Inflammatory macrophage treated with lipopolysaccharide for 4 hours (primary cell): ENCODE measurements around the gene NDUFS4.
"Not testable (repeated sequence)": the region's sequence is repeated elsewhere in the genome, so short reads cannot be mapped to it uniquely, and the experiment has no call there.

ENCODE experiments used
- DNase-seq: peaks from one replicate; pipeline ENCODE4 v3.0.0-alpha.2; 2020

The NDUFS4 gene

DNA sequence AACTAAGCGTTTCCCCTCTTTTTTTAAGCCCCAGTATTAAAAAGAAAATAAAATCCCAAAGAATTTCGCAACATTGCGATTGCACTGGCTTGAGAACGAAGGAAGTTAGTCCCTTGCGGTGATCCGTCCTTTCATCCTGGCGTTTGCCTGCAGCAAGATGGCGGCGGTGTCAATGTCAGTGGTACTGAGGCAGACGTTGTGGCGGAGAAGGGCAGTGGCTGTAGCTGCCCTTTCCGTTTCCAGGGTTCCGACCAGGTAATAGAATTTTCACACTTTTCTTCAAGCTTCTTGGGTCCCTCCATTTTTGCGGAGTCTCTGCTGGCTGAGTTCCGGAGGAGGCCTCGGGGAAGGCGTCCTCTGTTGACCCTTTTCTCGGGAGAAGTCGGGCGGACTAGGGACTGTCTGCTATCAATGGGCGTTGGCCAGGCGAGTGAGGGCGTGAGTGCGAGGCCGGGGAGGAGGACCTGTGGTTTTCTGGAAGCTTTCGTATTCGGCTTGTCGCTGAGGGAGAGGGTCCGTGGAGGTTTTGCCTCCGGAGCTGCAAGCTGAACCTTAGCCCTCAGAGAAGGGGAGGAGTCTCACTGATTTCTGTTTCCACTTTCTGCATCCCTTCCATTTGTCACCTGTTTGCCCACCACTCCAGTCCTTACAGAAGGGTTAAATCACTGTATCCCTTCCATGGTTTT lies at the start of gene NDUFS4:
TSS of gene NDUFS4 (plus strand) at position 134 of the 686 bp plus-strand sequence. CDS start at position 158, 24 bp downstream.
- DNase-seq = peak; percentile 88

- DNase-seq = no peak
These were observed 47.9 kb upstream of the NDUFS4 start for GRCh38 chr5:53512539-53512938.

DNA sequence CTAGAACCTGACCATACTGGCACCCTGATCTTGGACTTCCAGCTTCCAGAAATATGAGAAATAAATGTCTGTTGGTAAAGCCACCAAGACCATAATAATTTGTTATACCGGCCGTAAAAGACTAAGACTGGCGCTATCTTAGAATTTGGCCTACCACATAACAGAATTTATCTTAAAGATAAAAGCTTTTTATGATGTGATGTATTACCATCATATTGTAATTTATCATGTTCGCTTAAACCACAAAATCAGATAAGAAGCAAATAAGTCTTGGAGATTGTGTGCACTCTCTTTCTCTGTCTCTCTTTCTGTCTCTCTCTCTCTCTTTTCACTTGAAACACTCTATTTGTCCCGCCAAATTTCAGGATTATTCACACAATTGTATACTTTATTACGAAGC lies 44.5 kb upstream of the NDUFS4 start:
- no peak for DNase-seq

GRCh38 chr5:53520813-53521212 lies 39.6 kb upstream of the NDUFS4 start:
- no peak for DNase-seq

- no peak for DNase-seq
These were observed 22.7 kb upstream of the NDUFS4 start for GRCh38 chr5:53537711-53538110.

GRCh38 chr5:53540739-53541138 lies 19.7 kb upstream of the NDUFS4 start:
- DNase-seq = not testable (repeated sequence)

- DNase-seq = no peak
These were observed 18.6 kb upstream of the NDUFS4 start for GRCh38 chr5:53541859-53542258.

DNA sequence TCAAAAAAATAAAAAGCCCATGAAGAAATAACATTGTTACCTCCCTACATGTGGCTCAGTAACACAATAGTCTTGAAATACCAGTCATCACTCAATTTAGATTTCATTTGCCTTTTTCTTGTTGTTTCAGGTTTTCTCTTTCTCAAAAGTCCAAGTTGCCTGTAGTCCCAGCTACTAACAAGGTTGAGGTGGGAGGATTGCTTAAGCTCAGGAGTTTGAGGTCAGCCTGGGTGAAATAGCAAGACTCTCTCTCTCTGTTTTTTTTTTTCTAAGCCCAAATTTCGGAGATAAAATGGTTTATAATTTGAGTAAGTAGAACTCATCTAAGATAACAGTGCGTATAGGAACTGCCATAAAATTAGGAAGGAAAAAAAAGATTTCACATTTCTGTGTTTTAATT lies 17.5 kb upstream of the NDUFS4 start:
- DNase-seq = no peak

DNA sequence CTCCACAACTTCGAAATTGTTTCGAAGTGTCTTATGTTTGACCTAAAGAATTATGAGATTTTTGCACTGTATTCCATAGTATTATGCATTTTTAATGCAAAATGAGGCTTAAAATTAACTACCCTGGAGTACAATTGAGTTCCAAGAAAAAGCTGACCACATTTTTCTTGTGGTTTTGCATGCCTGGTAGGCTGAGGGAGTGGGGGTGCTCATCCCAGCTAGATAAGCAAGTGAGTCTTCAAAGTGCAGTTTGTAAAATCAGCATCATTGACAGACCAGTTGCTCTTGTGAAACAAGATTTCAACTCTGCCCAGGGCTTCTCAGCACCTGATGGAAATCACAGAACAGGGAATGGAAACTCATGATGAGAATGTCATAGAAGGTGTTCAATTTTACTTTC lies 17.0 kb upstream of the NDUFS4 start:
- DNase-seq = no peak

GRCh38 chr5:53545744-53546143 lies 14.7 kb upstream of the NDUFS4 start:
- DNase-seq = no peak

- DNase-seq = no peak
These were observed 13.2 kb upstream of the NDUFS4 start for GRCh38 chr5:53547226-53547625.

GRCh38 chr5:53548501-53548900 lies 11.9 kb upstream of the NDUFS4 start:
- not testable (repeated sequence) for DNase-seq

- DNase-seq = no peak
These were observed 10.6 kb upstream of the NDUFS4 start for GRCh38 chr5:53549792-53550191.

- DNase-seq = no peak
These were observed 7.9 kb upstream of the NDUFS4 start for GRCh38 chr5:53552561-53552960.

DNA sequence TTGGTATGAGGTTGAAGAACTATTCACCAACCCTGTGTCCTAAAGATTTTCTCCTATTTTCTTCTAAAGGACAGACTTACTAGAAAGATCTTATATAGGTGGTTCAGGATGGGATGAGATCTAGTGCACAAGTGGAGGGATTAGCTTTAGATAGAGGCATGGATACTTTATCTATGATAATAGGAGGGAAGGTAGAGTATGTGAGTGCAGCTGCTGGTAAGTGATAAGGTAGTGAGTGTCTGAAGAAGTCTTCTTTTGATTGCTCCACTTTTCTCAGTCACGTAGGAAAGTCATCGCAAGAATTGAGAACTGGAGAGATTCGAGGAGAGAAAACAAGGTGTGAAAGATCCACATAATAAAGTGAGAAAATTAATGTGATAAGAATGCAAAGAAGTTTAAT lies 6.0 kb upstream of the NDUFS4 start:
- no peak for DNase-seq

- no peak for DNase-seq
These were observed 5.3 kb upstream of the NDUFS4 start for GRCh38 chr5:53555160-53555559.

- DNase-seq = no peak
These were observed 4.4 kb upstream of the NDUFS4 start for GRCh38 chr5:53556001-53556400.

GRCh38 chr5:53557386-53557785 lies 3.1 kb upstream of the NDUFS4 start:
- DNase-seq = no peak

DNA sequence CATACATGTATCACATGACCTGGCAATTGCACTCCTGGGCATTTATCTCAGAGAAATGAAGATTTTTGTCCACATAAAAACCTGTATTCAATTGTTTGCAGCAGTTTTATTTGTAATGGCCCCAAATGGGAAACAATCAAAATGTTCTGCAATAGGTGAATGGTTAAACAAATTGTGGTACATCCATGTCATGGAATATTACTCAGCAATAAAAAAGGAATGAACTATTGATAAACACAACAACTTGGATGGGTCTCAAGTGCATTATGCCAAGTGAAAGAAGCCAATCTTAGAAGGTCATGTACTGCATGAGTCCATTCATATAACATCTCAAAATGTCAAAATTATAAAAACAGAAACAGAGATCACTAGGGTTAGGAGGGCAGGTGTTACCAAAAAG lies 1.5 kb upstream of the NDUFS4 start:
- DNase-seq = no peak

- DNase-seq = no peak
These were observed 411 bp upstream of the NDUFS4 start for GRCh38 chr5:53560028-53560427.

GRCh38 chr5:53568401-53568800 lies 8.0 kb downstream of the NDUFS4 start:
- no peak for DNase-seq

DNA sequence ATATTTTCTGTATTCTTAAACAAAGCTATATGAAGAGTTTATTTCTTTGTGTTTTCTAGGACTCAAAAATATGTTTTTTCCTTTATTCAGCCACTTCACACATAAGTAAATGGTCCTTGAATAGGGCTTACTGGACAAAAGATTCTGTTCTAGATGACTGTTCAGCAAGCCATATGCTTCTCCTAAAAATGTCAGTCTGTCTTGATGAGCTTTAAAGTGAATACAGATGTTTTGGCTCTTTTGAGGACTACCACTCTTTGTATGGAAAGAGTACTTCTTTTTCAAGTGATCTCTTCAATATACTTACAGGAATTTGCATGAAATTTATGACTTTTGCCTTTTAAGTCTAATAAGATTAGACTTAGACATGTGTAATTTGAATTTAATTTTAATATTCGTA lies 8.4 kb downstream of the NDUFS4 start:
- no peak for DNase-seq

DNA sequence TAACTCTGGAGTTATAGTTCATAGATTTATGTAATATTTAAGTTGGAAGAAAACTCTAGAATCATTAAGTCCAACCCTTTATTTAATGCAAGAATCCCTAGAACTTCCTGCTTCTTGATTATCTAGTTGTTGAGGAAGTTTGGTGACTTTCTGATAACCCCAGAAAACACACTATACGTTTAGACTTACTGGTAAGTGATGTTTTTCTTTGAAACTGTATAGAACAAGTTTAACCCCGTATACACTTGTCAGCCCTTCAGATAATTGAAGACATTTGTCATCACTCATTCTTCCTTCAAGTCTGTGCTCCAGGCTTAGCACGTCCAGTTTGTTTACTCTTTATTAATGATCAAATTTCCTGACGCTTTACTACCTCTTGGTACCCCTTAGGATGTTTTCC lies 9.0 kb downstream of the NDUFS4 start:
- DNase-seq = no peak

GRCh38 chr5:53571403-53571802 lies 11.0 kb downstream of the NDUFS4 start:
- DNase-seq = no peak

GRCh38 chr5:53575101-53575500 lies 14.7 kb downstream of the NDUFS4 start:
- DNase-seq = no peak
